Fibroblast of lung (primary cell): ENCODE measurements around the gene IPO5. TPM values are rescaled to one million over a fixed set of nuclear protein-coding genes. Genes with fewer than 3 reads are reported as not detected.

Experiments
- DNase-seq, 2 donors: peaks; one replicate each; pipeline versions ENCODE4 v3.0.0 to v3.0.0-alpha.2; 2010; ENCODE audit warnings: low read depth in 2 of 2
- H2AFZ ChIP-seq: 2 replicates; pipeline ENCODE4 v1.5.1; 2012; ENCODE audit warnings: low read length, control low read depth, inconsistent platforms
- H3K27ac ChIP-seq: 2 replicates; pipeline ENCODE4 v1.5.1; 2011; ENCODE audit warnings: low read length, control low read depth; ENCODE audit not compliant: insufficient read depth
- H3K27me3 ChIP-seq: 2 replicates; pipeline ENCODE4 v1.5.1; 2011; ENCODE audit warnings: mild to moderate bottlenecking, low read length; ENCODE audit not compliant: control insufficient read depth, insufficient read depth
- H3K36me3 ChIP-seq: 2 replicates; pipeline ENCODE4 v1.5.1; 2011; ENCODE audit warnings: low read length; ENCODE audit not compliant: control insufficient read depth, insufficient read depth
- H3K4me1 ChIP-seq: 2 replicates; pipeline ENCODE4 v1.5.1; 2011; ENCODE audit warnings: low read length; ENCODE audit not compliant: control insufficient read depth, insufficient read depth; ENCODE audit errors: extremely low read depth
- H3K4me2 ChIP-seq: 2 replicates; pipeline ENCODE4 v1.5.1; 2011; ENCODE audit warnings: low read length, control low read depth; ENCODE audit not compliant: insufficient read depth; ENCODE audit errors: extremely low read depth
- H3K4me3 ChIP-seq, 4 experiments: fragments of 200-600 bp in 1 of 4; sonication (generic) in 1 of 4; replicated peaks in 1 of 4; 2 replicates each; pipeline ENCODE4 v1.5.1; 2011 to 2016; ENCODE audit warnings: low read length in 4 of 4, low read depth in 3 of 4, mild to moderate bottlenecking in 3 of 4, control low read depth in 2 of 4, inconsistent platforms in 1 of 4, mixed read lengths in 1 of 4; ENCODE audit not compliant: insufficient read depth in 1 of 4; ENCODE audit errors: control extremely low read depth in 1 of 4
- H3K79me2 ChIP-seq: 2 replicates; pipeline ENCODE4 v1.5.1; 2012; ENCODE audit warnings: mild to moderate bottlenecking, low read length, inconsistent platforms; ENCODE audit not compliant: control insufficient read depth, insufficient read depth
- H3K9ac ChIP-seq: 2 replicates; pipeline ENCODE4 v1.5.1; 2011; ENCODE audit warnings: mild to moderate bottlenecking, low read length, control low read depth; ENCODE audit not compliant: insufficient read depth
- H3K9me3 ChIP-seq: 2 replicates; pipeline ENCODE4 v1.5.1; 2012; ENCODE audit warnings: low read depth, low read length; ENCODE audit not compliant: control insufficient read depth, insufficient read depth
- H4K20me1 ChIP-seq: 2 replicates; pipeline ENCODE4 v1.5.1; 2011; ENCODE audit warnings: low read length; ENCODE audit not compliant: control insufficient read depth, insufficient read depth; ENCODE audit errors: extremely low read depth
- CTCF ChIP-seq, 2 donors: IDR thresholded peaks in 1 of 2; conservative IDR thresholded peaks in 1 of 2; 1 replicate in 1 of 2; 2 replicates in 1 of 2; pipeline ENCODE4 v1.5.1; 2011 to 2012; ENCODE audit warnings: low read length in 2 of 2, control low read depth in 1 of 2, inconsistent platforms in 1 of 2, low read depth in 1 of 2, mild to moderate bottlenecking in 1 of 2
- EZH2 ChIP-seq: IDR thresholded peaks from 2 replicates; pipeline ENCODE4 v1.5.1; 2012; ENCODE audit warnings: low read length, control low read depth, mild to moderate bottlenecking; ENCODE audit errors: missing control alignments
- polyA plus RNA-seq, 2 donors: library from polyadenylated mRNA; depleted of rRNA in 1 of 2; stranded (reverse) in 1 of 2; unstranded in 1 of 2; fragments of >200 nt; gene quantifications; 2 replicates each; pipeline ENCODE4 v1.2.1, GENCODE V29; 2011 to 2012; ENCODE audit warnings: missing spikeins in 1 of 2
- total RNA-seq: library from RNA; depleted of rRNA; stranded (reverse); fragments of >200 nt; gene quantifications from 2 replicates; pipeline ENCODE4 v1.2.1, GENCODE V29; 2014

Gene IPO5
- total and polyA plus RNA-seq, 2 donors (not counting 1 experiment from before 2014, with no cell fraction given) = 152 to 240 TPM

GRCh38 chr13:98060282-98060681, 106.8 kb downstream of the IPO5 start:
- no peaks in the 10 kb centered on the region for H3K27me3 ChIP-seq
- no peaks in the 10 kb centered on the region for H3K4me1 ChIP-seq
- H3K9ac ChIP-seq = no peak overlapping the region
- no peaks in the 10 kb centered on the region for H3K36me3 ChIP-seq
- no peak overlapping the region for H2AFZ ChIP-seq
- DNase-seq = peak in 1 of 2 donors; percentile 12
- no peak overlapping the region for H3K4me3 ChIP-seq
- H3K9me3 ChIP-seq = no peaks in the 10 kb centered on the region
- H4K20me1 ChIP-seq = no peaks in the 10 kb centered on the region
- no peaks in the 10 kb centered on the region for H3K79me2 ChIP-seq
- no peak overlapping the region for H3K27ac ChIP-seq
- TF ChIP-seq CTCF (conservative IDR thresholded peaks at IDR 0.05 in 1 of 2, IDR thresholded peaks at IDR 0.05 in 1 of 2; ENCODE audit: low read depth in 1 of 2, low read length in 2 of 2) (no peak), EZH2 (no peak)
- H3K4me2 ChIP-seq = no peak overlapping the region

- no peaks in the 10 kb centered on the region for H4K20me1 ChIP-seq
- H3K79me2 ChIP-seq = no peaks in the 10 kb centered on the region
- H2AFZ ChIP-seq = no peak overlapping the region
- TF ChIP-seq EZH2 (no peak), CTCF (conservative IDR thresholded peaks at IDR 0.05 in 1 of 2, IDR thresholded peaks at IDR 0.05 in 1 of 2; ENCODE audit: low read depth in 1 of 2, low read length in 2 of 2) (no peak)
- H3K36me3 ChIP-seq = no peaks in the 10 kb centered on the region
- no peak overlapping the region for H3K9ac ChIP-seq
- no peak overlapping the region for H3K27ac ChIP-seq
- H3K4me3 ChIP-seq = no peak overlapping the region
- no peaks in the 10 kb centered on the region for H3K27me3 ChIP-seq
- no peak for DNase-seq
- H3K4me1 ChIP-seq = no peaks in the 10 kb centered on the region
- H3K9me3 ChIP-seq = no peaks in the 10 kb centered on the region
- no peak overlapping the region for H3K4me2 ChIP-seq
Measured at GRCh38 chr13:98065468-98065867, 112.0 kb downstream of the IPO5 start.

- H3K9me3 ChIP-seq = no peaks in the 10 kb centered on the region
- H4K20me1 ChIP-seq = no peaks in the 10 kb centered on the region
- DNase-seq = no peak
- H3K4me1 ChIP-seq = no peaks in the 10 kb centered on the region
- no peak overlapping the region for H3K27ac ChIP-seq
- H3K4me3 ChIP-seq = no peak overlapping the region
- H3K36me3 ChIP-seq = no peaks in the 10 kb centered on the region
- TF ChIP-seq CTCF (conservative IDR thresholded peaks at IDR 0.05 in 1 of 2, IDR thresholded peaks at IDR 0.05 in 1 of 2; ENCODE audit: low read depth in 1 of 2, low read length in 2 of 2) (no peak), EZH2 (no peak)
- H3K9ac ChIP-seq = no peak overlapping the region
- no peaks in the 10 kb centered on the region for H3K79me2 ChIP-seq
- no peak overlapping the region for H3K4me2 ChIP-seq
- no peak overlapping the region for H2AFZ ChIP-seq
- H3K27me3 ChIP-seq = no peaks in the 10 kb centered on the region
Measured at GRCh38 chr13:98066636-98067035, 113.2 kb downstream of the IPO5 start.
